HUES48 (cell line): Measurements from ENCODE around the gene LSM2.

Source experiments
- H3K27ac ChIP-seq: one replicate; pipeline ENCODE4 v1.7.0; 2013; ENCODE audit warnings: low read depth, low read length, inconsistent platforms
- H3K27me3 ChIP-seq: 2 replicates; pipeline ENCODE4 v1.6.1; 2013; ENCODE audit warnings: mild to moderate bottlenecking, low read length; ENCODE audit not compliant: control insufficient read depth, insufficient read depth
- H3K36me3 ChIP-seq: 2 replicates; pipeline ENCODE4 v1.6.1; 2013; ENCODE audit warnings: low read length; ENCODE audit not compliant: control insufficient read depth, insufficient read depth
- H3K4me1 ChIP-seq: 2 replicates; pipeline ENCODE4 v1.6.1; 2013; ENCODE audit warnings: mild to moderate bottlenecking, low read length; ENCODE audit not compliant: control insufficient read depth, insufficient read depth
- H3K4me3 ChIP-seq: 2 replicates; pipeline ENCODE4 v1.5.1; 2013; ENCODE audit warnings: mild to moderate bottlenecking, low read depth, low read length
- H3K9ac ChIP-seq: 2 replicates; pipeline ENCODE4 v1.6.1; 2013; ENCODE audit warnings: mild to moderate bottlenecking, low read depth, low read length, moderate library complexity
- H3K9me3 ChIP-seq: 2 replicates; pipeline ENCODE4 v1.6.1; 2013; ENCODE audit warnings: low read length; ENCODE audit not compliant: control insufficient read depth, insufficient read depth

The LSM2 gene

DNA sequence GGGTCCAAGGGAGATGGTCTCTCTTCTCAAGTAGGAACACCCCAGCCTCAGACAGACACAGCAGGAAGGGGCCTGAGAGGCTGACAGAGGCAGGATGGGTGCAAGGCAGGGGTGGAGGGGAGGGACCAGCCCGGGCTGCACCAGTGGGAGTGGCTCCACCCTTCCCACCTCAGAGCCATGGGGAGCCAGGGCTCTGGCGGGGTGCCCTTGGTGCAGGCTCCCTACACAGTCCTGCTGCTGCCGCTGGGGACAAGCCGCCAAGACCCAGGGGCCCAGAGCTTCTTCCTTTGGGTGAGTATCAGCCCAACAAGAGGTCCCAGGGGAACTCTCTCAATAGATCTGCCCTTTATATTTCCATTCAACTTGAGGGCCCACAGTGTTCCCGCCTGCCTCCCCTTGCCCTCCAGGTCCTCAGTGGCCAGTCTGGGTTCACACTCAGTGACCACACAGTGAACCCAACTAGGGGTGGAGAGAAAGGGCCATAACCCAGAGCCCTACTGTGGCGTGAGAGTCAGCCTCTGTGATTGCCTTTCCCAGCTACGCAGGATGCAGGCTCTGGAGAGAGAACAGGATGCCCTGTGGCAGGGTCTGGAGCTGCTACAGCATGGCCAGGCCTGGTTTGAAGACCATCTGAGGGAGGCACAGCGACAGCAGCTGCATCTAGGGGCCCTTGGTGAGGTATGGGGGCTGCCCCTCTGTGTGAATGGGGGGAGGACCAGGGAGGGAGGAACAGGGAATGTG lies 43.7 kb downstream of the LSM2 start:
- Histone ChIP-seq H3K27me3 (no peaks in the 10 kb centered on the region), H3K4me1 (peaks cover 4% of the 10 kb centered on the region; the same call in 1 of the 2 replicates), H3K9ac (no peak overlapping the region), H3K9me3 (no peaks in the 10 kb centered on the region), H3K27ac (peak overlapping the region; percentile 69), H3K36me3 (peaks cover 35% of the 10 kb centered on the region), H3K4me3 (no peak overlapping the region)

DNA sequence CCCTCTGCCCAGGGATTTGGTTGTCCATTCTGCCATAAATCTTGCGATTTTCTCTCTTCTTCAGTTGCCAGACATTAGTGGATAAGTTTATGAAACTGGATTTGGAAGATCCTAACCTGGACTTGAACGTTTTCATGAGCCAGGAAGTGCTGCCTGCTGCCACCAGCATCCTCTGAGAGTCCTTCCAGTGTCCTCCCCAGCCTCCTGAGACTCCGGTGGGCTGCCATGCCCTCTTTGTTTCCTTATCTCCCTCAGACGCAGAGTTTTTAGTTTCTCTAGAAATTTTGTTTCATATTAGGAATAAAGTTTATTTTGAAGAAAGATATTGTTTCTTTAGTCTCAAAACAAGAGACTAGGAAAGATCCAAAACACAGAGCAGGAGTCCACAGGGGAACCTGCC lies 44.4 kb downstream of the LSM2 start, which contains the start of gene SAPCD1:
Gene SAPCD1, plus strand, starts transcription at position 301 of the 400 bp plus-strand sequence. CDS start 399 bp downstream, outside the sequence.
- Histone ChIP-seq H3K36me3 (peaks cover 35% of the 10 kb centered on the region), H3K4me1 (peaks cover 4% of the 10 kb centered on the region; the same call in 1 of the 2 replicates), H3K27ac (peak within 1 kb of the TSS; percentile 69), H3K9me3 (no peaks in the 10 kb centered on the region), H3K4me3 (no peak within 1 kb of the TSS), H3K9ac (no peak within 1 kb of the TSS), H3K27me3 (no peaks in the 10 kb centered on the region)

DNA sequence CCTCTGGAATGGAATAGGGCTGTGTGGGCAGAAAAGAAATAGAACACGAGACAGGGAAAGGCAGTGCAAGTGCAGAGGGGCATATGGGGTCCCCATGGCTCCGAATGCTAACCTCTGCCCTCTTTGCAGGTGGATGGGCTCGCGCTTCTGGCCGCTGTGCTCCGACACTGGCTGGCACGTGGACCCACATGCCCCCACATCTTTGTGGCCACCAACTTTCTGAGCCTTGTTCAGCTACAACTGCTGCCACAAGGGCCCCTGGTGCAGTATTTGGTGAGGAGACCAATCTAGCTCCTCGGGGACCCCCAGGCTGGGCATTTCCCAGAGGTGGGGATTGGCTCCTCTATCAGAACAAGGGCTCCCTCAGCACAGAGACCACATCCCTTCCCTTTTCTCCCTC lies 45.4 kb downstream of the LSM2 start:
- no peak overlapping the region for H3K27ac ChIP-seq
- no peak overlapping the region for H3K9ac ChIP-seq
- H3K36me3 ChIP-seq = peaks cover 35% of the 10 kb centered on the region
- peaks cover 4% of the 10 kb centered on the region; the same call in 1 of the 2 replicates for H3K4me1 ChIP-seq
- no peak overlapping the region for H3K4me3 ChIP-seq
- no peaks in the 10 kb centered on the region for H3K9me3 ChIP-seq
- H3K27me3 ChIP-seq = no peaks in the 10 kb centered on the region

DNA sequence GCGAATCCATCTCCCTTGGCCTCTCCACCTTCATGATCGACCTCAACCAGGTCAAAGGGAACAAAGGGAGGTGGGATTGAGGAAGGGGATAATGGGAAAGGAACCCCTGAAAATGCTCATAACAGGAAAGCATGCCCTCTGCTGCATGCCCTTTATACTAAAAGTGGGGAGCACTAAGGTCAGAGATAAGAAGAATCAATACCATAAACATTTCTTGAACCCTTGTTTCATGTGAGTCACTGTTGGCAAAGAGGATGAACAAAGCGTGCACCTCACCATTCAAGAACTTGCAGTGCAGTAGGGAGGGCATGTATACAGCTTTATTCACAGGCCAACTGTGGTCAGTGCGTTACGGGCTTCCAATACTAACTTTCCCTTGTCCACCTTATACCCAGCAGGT lies 46.0 kb downstream of the LSM2 start:
- peaks cover 4% of the 10 kb centered on the region; the same call in 1 of the 2 replicates for H3K4me1 ChIP-seq
- H3K27ac ChIP-seq = no peak overlapping the region
- peaks cover 35% of the 10 kb centered on the region for H3K36me3 ChIP-seq
- no peaks in the 10 kb centered on the region for H3K9me3 ChIP-seq
- no peaks in the 10 kb centered on the region for H3K27me3 ChIP-seq
- no peak overlapping the region for H3K9ac ChIP-seq
- H3K4me3 ChIP-seq = no peak overlapping the region

DNA sequence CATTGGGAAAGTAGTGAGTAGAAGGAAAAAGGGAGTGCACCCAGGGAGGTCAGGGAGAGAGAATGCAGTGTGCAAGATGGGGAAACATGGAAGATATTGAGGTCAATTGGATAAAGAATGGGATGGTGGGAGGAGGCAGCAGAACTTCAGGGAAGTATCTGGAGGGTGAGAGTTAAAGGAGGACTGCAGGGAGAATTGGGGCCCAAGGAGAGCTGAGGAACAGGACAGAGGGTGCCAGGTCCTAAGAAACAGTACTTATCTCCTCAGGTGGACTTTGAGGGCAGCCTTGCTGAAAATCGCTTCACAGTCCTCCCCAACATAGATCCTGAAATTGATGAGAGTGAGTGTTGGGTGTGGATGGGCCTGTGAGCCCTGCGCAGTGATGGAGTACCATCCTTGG lies 48.5 kb downstream of the LSM2 start:
- no peak overlapping the region for H3K9ac ChIP-seq
- H3K27me3 ChIP-seq = no peaks in the 10 kb centered on the region
- peaks cover 32% of the 10 kb centered on the region for H3K36me3 ChIP-seq
- H3K4me3 ChIP-seq = no peak overlapping the region
- H3K9me3 ChIP-seq = no peaks in the 10 kb centered on the region
- H3K27ac ChIP-seq = no peak overlapping the region
- H3K4me1 ChIP-seq = peaks cover 2% of the 10 kb centered on the region; the same call in 1 of the 2 replicates

DNA sequence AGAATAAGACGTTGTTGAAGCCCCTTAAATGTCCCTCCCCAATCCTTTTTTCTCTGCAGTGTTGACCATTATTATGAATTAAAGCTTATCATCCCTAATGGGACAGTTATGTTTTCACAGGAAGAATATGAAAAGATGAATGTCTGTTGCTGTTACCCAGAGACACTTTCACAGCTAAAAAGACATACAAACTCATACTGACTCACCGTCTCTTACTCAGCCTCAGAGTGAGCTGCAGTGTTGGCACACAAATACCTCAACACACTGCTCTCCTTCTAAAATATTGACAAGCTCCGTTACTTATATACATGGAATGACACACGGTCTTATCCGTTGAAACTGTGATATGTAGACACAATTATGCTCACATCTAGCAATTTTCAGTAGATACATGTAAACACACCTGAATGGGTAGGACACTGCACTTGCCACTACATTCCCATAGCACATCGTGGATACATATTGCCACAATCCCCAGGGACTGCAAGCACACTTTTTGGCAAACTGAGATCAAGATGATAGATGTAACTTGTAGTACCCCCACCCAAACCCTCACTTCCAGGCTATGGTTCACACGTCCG lies 53.9 kb downstream of the LSM2 start:
- Histone ChIP-seq H3K9me3 (no peaks in the 10 kb centered on the region), H3K4me3 (no peak overlapping the region), H3K27ac (no peak overlapping the region), H3K27me3 (no peaks in the 10 kb centered on the region), H3K4me1 (no peaks in the 10 kb centered on the region), H3K36me3 (peaks cover 3% of the 10 kb centered on the region), H3K9ac (no peak overlapping the region)

DNA sequence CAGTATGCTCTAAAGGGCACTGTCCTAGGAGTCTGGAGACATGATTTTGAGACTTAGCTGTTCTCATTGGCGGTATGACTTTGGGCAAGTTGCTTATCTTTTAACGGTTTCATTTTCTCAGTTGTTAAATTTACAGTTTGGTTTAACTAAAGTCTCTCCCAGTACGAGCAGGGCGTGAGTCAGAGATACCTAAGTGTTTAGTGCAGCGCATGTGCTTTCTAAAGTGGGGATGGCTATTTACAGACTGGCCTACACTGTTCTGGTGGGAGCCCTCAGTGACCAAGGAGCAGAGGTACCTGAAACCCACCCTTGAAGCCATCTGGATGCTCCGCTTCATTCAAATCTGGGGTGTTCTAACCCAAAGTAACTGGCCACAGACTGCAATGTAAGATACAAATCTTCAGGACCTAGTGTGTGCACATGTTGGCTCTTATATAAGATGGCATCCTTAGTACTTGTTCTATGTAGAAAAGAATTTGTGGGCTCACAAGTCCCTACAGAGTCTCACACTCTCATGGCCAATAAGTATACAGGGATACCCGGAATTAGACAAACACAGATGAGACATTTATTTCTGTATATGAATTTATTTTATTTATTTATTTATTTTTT lies 56.2 kb downstream of the LSM2 start:
- no peaks in the 10 kb centered on the region for H3K4me1 ChIP-seq
- H3K9me3 ChIP-seq = no peaks in the 10 kb centered on the region
- H3K36me3 ChIP-seq = peaks cover 12% of the 10 kb centered on the region
- no peak overlapping the region for H3K9ac ChIP-seq
- no peak overlapping the region for H3K4me3 ChIP-seq
- no peaks in the 10 kb centered on the region for H3K27me3 ChIP-seq
- no peak overlapping the region for H3K27ac ChIP-seq

DNA sequence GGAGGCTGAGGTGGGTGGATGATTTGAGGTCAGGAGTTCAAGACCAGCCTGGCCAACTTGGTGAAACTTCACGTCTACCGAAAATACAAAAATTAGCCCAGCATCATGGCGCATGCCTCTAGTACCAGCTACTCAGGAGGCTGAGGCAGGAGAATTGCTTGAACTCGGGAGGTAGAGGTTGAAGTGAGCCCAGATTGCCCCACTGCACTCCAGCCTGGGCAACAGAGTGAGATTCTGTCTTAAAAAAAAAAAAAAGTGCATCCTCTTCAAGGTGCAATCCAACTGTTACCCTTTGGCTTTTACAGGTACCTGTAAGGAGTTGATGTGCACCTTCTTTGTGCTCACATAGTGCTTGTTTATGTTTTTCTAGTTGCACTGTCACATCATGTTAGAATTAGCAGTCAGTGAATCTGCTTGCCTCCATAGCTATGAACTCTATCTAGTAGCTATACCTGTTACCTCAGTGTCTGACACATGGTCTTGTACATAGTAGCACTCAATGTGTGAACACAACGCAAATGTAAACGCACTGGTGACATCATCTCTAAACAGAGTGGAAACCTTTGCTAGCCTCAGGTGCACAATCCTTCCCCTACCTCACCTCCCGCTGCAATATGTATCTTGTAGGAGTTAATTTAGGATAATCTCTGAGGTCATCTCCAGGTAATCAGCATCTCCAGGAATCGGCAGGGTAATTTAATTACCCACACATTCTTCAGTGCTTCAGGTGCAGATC lies 57.3 kb downstream of the LSM2 start:
- no peaks in the 10 kb centered on the region for H3K27me3 ChIP-seq
- H3K4me1 ChIP-seq = no peaks in the 10 kb centered on the region
- H3K36me3 ChIP-seq = peaks cover 12% of the 10 kb centered on the region
- no peak overlapping the region for H3K27ac ChIP-seq
- H3K4me3 ChIP-seq = no peak overlapping the region
- no peaks in the 10 kb centered on the region for H3K9me3 ChIP-seq
- H3K9ac ChIP-seq = no peak overlapping the region
